Head of caudate nucleus (tissue), 42 donors: ENCODE results near the gene AHSG.
"Not testable (repeated sequence)": the region's sequence is repeated elsewhere in the genome, so short reads cannot be mapped to it uniquely, and the experiment has no call there.

Experiments
- DNase-seq, 42 donors: peaks; one replicate each; pipeline versions ENCODE4 v3.0.0 to v3.0.0-alpha.2; 2020 to 2021; ENCODE audit warnings: mixed read lengths in 7 of 42
- intact Hi-C: fragments of 100-400 bp; cut with DNase I; formaldehyde crosslinking; loops from one replicate; pipeline ENCODE4 v1.15.0; 2022

AHSG gene

DNA sequence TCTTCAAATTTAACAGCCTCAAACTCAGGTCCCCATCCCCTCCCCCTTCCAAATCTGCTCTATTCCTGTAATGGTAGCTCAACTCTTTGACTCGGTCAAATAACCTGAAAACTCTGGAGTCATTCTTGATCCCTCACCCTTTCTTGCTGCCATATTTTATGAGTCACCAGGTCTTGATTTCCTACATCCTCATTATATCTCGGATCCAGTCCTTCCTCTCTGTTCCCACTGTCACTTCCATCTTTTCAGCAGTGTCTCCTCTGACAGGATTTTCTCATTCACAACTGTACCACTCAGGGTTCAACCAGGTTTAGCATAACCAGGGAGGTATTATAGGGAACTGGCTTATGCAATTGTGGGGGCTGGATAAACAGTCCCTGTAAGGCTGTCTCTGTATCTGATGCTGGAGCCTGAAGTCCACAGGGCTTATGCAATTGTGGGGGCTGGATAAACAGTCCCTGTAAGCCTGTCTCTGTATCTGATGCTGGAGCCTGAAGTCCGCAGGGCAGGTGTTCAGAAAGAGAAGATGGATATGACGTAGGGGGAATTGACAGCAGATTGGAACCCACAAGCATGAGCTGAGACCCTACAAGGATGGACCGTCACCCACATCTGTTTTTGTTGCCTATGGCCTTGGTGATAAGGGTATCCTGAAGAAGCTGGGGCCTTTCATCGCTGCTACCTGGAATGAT lies 18.2 kb downstream of the AHSG start:
- intact Hi-C loops, result no loop called here
- DNase-seq, result peak in 1 of 42 donors; percentile 1

DNA sequence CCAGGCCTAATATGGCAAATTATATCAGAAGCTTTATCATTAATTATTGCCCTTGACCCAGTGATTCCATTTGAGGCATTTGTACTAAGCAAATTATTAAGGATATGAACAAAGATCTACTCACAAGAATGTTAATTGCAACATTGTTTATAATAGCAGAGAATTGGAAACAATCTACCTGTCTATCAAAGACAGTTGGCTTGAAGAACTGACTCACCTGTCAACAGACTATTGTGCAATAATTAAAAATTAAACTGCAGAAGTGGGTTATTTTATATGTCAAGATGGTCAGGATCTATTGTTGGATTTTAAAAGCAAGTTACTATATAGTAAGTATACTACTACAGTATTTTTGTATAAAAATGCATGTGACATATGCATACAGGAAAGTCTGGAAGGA lies 20.6 kb downstream of the AHSG start:
- intact Hi-C loops, result no loop called here
- DNase-seq, result no peak

DNA sequence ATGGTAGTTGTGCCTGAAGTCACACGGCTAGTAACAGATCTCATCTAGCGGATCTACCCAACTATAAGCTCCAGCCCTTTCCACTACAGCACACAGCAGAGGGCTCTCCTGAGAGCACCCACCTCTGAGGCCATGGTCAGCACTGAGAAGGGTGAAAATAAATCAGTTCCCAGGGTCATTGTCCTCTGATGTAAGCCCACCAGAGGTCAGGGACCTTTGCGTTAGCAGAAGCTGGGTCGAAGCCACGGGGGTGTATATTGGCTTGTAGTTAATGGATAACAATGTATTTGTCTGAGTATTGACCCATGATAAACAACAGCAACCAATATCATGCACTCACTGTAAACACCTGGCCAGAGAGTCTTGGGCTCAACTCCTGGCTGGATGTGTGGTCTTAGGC lies 21.3 kb downstream of the AHSG start:
- intact Hi-C loops, result not testable (repeated sequence)
- DNase-seq, result peak in 1 of 42 donors; percentile 7

DNA sequence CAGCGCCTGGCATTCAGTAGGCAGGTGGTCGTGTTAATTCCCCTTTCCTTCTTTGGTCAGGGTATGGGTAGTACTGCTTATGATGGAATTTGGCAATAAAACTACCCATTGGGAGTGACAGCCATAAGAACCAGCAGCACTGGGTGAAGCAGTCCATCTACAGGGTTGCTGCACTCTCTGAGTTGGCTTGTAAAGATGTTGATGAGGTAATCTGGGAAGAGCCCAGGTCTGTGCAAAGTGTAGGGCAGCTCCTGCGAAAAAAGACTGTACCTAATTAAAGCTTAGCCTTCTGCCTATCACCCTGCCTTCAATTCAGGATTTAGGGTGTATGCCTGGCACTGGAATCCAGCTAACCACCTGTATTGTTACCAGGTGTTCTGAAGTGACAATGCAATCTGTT lies 22.7 kb downstream of the AHSG start:
- intact Hi-C loops, result no loop called here
- DNase-seq, result peak in 1 of 42 donors; percentile 4

DNA sequence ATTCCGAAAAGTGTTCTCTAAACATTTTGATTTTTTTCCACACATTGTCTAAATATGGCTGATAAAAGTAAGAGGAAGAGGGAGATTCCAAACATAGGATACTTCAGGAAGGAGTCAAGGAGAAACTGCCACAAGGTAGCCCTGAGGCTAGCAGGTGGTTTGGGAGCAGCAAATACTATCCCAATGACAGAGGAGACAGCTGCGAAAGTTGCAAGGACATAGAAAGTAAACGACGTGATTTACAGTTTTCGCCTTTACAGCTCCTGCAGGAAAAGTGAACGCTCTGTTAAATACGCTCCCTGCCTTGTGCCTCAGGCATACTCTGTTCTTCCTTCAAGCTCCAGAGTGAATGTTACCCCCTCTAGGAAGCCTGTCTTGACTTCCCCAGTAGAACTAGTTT lies 23.7 kb downstream of the AHSG start:
- DNase-seq, result peak in 1 of 42 donors; percentile 8
- intact Hi-C loops, result no loop called here

DNA sequence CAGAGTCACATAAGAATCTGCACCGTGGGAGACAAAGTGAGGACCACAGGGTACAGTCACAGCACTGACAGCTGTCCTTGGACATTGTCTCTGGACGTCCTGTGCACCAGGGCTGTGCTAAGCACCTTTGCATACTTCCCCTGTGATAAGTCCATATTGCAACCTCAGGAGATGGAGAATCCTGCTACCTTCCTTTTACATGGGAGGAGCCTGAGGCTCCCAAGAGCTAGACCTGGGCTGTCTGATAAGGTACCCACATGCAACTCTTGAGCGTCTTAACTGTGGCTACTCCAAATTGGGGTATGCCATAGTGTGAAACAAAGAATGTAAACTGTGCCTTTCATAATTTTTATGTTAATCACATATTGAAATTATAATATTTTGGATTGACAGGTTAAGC lies 24.8 kb downstream of the AHSG start:
- no peak for DNase-seq
- intact Hi-C loops, result no loop called here

DNA sequence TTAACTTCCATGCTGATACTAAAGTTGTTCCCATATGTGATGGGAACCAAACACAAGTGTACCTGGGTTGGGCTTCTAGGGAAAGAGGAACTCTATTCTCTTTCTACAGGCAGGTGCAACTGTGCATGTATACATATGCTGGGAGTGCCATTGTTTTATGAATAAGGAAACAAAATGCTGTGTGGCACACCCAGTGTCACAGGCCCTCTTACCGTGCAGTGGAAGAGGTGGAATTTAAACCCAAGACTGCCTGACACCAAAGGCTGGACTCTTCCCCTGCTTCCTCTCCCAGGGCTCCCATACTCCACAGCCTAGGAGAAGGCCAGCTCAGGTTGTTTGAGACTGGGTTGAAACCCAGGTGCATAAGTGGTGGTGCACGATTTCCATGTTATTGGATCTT lies 25.4 kb downstream of the AHSG start:
- DNase-seq, result no peak
- intact Hi-C loops, result no loop called here

DNA sequence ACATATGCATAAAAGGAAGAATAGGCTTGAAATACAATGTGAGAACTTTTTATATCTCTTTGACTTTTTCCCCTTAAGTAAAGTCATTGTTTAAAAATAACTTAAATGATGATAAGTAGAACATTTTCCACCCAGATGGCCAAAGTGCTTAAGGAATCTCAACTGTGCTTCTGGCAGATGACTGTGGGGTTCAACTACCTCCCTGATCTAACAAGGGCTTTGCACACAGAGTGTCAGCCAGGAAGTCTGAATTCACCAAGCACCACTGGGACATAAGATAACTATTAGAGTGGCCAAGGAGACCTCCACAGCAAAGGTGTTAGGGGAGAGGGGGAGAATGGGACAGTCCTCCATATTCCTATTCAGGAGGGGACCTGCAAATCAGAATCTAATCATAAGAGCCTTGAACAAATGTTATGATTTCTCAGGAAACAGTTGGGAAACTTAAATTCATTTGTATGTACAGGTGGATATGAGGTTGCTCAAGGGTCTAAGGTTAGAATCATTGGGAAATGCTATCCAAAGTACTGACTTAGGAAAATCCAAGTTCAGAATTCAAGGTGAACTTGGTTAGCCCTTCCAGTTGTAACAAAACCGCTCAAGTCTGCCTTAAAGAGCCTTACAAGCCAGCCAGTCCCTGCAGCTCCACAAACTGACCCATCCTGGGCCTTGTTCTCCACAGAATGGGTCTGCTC lies 27.1 kb downstream of the AHSG start, which contains the start of gene FETUB:
TSS of gene FETUB (plus strand) at position 622 of the 695 bp plus-strand sequence. CDS start at position 684, 62 bp downstream.
- intact Hi-C loops, result no loop called here
- DNase-seq, result no peak

DNA sequence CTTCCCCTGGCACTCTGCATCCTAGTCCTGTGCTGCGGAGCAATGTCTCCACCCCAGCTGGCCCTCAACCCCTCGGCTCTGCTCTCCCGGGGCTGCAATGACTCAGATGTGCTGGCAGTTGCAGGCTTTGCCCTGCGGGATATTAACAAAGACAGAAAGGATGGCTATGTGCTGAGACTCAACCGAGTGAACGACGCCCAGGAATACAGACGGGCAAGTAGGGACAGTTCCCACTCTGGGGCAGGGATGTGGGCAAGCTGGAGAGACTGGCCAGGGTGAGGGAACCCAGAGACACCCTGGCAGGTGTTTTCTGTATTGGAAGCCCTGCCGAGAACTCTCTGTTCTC lies 27.6 kb downstream of the AHSG start:
- DNase-seq, result peak in 35 of 42 donors; percentile 5 to 71 (median 34)
- intact Hi-C loops, result no loop called here

DNA sequence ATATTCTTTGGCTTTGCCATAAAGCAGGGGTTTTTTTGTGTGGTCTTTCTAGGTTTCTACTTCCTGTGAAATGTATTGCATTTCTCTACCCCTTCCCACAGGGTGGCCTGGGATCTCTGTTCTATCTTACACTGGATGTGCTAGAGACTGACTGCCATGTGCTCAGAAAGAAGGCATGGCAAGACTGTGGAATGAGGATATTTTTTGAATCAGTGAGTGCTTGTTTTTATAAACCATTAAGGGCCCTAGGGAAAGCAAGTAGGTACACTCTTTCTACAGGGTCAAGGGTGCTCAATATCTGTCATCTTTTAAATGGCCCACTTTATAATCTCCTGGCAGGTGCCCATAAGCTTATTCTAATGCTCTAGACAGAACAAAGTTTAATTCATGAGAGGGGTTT lies 28.1 kb downstream of the AHSG start:
- intact Hi-C loops, result no loop called here
- DNase-seq, result peak in 1 of 42 donors; percentile 6

DNA sequence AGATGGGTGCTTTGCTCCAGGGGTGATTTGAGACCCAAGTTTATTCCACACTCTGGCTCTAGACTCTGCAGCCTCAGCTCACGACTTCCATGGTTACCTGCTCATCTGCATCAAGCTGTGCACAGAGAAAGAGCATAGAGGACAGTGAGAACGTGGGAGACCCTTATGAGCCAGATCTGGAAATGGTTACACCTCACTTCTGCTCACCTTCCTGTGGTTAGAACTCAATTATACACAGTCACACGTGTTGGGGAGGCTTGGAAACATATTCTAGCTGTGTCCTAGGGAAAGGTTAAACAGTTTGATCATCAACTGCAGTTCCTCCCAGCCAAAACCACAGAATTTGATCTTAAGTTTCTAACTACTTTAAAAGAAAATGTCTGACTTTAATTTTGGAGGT lies 29.2 kb downstream of the AHSG start:
- no peak for DNase-seq
- intact Hi-C loops, result no loop called here

DNA sequence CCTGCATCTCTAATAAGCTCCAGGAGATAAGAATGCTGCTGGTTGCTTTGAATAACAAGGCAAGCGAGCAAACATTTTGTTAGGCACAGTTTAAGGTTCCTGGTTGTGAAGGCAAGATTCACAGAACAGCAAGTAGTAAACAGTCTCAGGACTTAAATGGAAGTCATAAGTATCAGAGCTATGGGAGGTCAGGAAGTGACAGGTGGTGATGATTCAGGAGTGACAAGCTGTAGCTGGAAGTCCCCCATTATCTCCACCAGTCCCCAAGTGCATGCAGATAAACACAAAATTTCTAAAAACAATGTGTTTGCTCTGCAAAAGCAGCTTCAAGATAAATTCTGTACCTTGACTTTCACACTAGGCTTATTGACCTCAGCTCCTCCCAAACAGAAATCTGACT lies 30.6 kb downstream of the AHSG start:
- DNase-seq, result no peak
- intact Hi-C loops, result no loop called here

DNA sequence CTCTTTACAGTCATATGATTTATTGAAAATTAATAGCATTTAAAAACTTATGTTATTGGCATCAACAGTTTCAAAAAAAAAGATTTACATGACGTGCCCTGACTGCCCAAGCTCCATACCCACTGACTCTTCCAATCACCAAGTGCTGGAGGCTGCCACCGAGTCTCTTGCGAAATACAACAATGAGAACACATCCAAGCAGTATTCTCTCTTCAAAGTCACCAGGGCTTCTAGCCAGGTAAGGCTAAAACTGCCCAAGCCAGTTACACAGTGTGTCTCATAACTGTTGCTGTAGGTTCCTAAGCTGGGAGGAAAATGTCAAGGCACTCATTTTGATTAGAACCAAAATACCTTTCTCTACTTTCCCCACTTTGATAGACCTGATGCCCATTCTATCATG lies 31.8 kb downstream of the AHSG start:
- intact Hi-C loops, result no loop called here
- no peak for DNase-seq

DNA sequence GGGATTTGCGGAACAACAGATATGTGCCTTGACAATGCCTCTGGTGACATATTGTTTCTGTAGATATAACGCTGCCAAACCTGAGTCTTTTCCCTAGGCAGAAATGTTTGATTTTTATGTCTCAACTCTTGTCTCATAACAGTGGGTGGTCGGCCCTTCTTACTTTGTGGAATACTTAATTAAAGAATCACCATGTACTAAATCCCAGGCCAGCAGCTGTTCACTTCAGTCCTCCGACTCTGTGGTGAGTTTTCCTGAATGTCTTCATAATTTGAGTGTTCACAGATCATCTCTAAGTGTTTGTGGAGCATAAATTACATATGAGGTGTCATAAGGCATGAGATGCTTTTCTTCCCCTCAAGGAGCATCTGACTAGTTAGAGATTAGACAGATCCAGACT lies 33.2 kb downstream of the AHSG start:
- intact Hi-C loops, result no loop called here
- DNase-seq, result no peak

DNA sequence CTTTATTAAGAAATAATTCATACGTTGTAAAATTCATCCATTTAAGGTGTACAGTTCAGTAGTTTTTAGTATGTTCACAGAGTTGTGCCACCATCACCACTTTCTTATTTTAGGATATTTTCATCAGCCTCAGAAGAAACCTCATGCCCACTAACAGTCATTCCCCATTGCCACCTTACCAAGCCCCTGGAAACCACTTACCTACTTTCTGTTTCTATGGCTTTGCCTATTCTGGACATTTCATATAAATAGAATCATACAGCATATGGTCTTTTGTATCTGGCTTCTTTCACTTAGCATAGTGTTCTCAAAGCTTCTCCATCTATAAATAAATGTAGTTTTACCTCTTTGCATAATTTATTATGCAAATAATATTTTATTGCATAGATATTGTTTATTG lies 34.0 kb downstream of the AHSG start:
- intact Hi-C loops, result no loop called here
- DNase-seq, result no peak

DNA sequence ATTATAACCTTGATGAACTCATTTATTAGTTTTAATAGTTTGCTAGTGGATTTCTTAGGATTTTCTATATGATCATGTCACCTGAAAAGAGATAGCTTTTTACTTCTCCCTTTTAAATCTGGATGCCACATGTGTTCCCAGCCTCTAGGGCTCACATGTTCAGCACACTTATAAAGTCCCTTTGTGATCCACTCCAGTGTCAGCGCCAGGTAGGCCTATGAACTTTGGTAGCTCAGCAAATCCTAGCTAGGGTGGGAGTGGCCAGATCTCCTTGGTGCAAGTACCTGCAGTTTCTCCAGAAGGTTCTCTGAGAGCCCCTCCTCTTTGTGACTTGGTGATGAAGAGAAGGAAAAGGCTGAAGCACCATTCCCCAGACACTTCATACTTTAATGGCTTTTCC lies 36.0 kb downstream of the AHSG start:
- intact Hi-C loops, result no loop called here

DNA sequence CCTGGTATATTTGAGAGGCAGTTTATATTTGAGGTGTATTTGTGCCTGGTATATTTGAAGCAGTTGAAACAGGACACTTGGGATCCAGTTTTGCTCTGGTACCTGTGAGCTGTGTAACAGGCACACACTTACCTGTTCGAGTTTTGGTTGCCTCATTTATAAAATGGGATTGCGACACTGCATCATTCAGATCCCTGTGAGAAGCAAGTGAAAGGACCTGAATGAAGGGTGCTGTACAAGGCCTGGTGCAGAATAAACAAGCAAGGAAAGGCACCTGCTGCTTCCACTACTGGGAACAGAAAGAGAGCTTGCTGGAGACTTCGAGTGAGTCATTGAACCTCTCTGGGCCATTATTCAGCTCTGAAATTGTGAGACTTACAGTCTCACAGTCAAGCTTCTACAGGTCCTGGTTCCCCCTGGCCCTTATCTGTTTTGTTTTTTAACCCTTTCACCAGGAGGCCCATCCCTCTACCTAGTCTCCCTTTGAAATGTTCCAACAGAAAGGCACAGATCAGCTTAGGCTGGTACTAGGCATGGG lies 38.9 kb downstream of the AHSG start:
- intact Hi-C loops, result no loop called here
- no peak for DNase-seq

More for the DNA sequence above, 36.0 kb downstream of the AHSG start:
- DNase-seq, result no peak

DNA sequence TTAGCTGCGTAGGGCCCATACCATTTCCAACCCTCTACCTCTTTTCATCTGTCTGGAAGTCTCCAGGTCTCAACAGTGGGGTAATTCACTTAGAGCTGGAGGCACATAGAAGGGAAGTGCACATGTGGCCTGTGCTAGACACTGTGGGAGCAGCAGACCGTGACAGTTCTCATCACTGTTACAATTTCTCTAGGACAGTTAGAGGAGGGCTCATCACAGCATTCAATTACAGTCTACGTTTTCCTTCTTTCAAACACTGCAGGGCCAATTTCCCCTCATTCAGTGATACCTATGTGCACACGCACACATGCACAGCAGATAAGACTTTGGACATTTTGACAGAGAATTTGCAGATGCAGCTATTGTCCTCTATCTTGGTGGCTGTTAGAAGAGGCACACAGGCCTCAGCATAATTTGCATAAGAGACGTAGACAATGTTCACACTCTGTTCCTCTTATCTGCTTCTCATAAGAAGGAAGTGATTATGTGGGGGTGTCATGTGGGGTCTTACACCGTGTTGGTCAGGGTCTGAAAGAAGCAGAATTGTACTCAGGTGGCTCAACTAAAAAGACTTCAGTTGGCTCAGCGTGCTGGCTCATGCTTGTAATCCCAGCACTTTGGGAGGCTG lies 40.3 kb downstream of the AHSG start:
- intact Hi-C loops, result no loop called here
- DNase-seq, result no peak

DNA sequence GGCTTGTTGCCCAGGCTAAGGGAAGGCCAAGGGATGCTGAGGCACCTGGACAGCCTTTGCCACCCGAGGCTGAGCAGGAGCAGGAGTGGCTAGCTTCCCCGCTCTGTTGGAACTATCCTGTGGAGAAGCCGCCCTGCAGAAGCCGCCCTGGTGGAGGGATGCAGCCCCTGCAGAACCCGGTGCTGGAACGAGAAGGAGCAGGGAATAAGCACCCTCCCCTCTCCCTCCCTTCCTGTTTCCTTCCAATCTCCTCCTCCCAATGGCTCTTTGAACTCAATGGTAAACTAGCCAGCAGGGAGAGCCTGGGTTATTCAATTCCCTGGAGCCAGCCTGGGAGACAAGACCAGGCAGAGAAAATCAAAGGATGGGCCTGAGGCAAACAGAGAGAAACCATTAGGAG lies 41.1 kb downstream of the AHSG start:
- intact Hi-C loops, result no loop called here
- no peak for DNase-seq

DNA sequence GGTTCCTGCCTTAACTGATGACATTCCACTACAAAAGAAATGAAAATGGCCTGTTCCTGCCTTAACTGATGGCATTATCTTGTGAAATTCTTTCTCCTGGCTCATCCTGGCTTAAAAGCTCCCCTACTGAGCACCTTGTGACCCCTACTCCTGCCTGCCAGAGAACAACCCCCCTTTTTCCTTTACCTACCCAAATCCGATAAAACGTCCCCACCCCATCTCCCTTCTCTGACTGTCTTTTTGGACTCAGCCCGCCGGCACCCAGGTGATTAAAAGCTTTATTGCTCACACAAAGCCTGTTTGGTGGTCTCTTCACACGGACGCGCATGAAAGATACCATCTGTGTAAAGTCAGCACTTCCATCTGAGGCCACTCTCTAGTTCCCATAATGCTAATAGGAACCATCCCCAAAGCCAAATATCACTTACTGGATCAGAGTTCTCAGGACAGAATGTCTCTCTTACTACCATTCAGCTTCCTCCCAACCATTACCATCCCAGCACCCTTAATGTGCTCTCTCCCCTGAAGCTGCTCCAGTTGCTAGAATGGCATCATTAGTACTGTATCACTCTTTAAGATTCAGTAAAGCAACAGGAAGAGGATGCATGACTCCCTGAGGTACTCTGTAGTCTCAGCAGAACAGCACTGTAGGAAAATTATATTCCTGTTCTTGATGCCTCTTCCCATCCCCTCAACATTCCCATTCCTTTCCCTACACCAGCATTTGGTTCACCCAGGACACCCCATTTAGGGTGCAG lies 50.7 kb downstream of the AHSG start:
- no peak for DNase-seq
- intact Hi-C loops, result no loop called here
